Activated CD4-positive, alpha-beta T cell treated with anti-CD3 and anti-CD28 coated beads for 48 hours (primary cell): ENCODE data around the gene SMAD6.

Experiments used
- DNase-seq: peaks from one replicate; pipeline ENCODE4 v3.0.0-alpha.2; 2020

SMAD6 gene

DNA sequence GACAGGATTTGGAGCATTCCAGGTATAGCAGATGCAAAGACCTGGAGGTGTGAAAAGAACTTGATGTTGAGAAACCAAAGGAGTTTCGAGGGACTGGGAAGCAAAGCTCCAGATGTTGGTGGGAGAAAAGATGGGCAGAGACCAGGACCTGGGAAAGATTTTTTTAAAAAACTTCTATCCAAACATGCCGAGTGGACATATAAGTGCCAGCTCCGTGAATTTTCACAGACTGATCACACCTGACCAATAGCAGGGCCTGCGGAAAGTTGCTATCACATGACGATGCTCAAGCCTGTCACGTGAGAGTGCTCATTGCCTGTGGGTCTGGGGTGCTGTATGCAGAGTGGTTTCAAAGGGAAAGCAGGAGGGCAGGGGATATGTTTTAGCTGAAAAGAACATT, 19.9 kb downstream of the SMAD6 start:
- DNase-seq, result no peak

DNA sequence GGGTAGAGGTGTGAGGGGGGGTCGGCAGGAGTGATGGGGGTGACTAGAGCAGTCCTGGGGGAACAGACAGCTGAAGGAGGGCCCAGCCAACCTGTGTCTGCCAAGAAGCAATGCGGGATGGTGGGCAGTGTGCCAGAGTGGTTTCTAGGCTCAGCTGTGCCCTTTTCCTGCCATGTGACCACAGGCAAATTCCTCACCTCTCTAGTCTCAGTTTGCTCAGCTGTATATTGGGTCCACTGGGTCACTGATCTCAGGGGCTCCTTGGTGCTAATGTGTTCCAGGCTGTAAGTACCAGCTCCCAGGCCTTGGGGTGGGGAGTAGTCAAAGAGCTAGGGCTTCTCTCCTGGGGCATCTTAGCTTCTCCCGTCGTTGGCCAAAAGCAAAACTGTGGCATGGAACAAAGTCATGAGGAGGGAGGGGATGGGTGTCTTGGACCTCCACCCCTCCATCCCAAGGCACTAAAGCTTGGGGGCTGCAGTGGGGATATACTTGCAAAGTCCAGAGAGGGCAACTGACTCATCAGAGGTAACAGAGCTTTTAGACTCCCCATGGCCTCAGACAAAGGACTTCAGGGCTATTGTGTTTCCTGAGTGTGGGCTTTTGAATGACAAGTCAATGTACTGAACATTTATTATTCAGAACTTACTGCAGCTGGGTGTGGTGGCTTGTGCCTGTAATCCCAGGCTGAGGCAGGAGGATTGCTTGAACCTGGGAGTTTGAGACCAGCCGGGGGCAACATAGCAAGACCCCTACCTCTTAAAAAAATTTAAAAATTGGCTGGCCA, 20.9 kb downstream of the SMAD6 start:
- DNase-seq, result no peak

DNA sequence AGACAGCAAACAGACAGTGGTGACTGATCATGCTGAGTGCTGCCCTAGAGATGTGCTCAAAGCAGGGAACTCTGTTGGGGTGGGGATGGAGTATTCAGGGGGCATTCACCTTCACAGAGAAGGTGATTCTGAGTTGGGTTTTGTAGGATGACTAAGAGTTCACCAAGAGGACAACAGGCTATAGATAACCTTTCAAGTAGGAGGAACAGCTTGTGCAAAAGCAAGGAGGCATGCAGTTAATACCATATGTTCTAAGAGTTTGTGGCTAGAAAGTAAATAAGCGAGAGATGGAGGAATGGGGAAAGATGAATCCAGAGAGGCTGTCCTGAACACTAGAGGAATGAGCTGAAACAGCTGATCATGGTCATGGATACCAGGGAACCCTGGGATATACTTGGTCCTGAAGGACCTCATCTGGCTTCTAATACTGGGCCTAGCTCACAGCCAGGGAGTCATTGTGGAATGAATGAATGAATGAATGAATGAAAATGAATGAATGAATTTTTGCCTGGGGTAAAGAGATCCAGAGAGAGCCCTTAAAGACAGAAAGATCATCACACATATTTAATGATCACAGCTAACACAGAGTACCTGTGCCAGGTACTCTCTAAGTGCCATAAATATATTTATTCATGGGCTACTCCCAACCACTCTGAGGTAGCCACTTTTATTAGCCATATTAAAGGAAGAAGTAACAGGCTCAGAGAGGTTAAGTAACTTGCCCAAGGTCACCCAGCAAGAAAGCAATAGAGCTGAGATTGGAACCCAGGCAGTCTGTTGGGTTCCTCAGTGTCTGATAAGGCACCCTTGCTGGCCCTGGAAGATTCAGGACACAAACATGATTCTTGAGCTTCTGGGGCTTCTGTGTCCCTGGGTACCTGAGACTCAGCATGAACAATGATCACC, 22.0 kb downstream of the SMAD6 start:
- no peak for DNase-seq

DNA sequence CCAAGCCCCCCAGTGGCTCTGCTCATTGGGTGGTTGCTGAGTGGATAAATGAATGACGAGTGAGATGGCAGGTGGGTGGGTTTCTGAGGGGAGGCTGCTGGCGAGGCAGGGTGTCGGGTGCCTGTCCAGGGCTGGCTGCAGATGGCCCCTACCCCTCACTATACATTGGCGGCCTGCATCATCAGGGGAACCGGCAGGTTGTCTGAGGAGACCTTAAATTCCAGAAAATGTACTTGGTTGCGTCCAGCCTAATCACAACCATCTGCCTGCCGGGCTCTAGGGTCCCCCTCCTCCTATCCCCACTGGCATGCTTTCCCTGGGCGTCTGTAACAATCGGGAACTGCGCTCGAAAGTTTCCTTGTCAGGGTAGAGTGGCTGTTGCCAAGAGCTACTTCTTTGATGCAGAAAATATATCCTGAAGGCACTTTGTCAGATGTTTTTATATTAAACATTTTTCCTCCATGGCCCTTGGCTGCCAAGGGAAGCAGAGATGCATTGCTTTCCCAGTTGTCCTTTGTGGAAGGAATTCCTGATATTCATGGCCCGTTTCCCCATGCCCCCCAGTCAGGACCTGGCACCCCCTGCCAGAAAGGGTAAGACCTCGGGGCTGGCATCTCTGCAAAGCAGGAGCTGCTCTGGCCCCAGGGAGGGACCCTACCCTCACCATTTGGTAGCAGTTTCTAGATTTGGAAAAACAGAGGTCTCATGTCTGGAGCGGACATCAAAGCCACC, 22.9 kb downstream of the SMAD6 start:
- no peak for DNase-seq

DNA sequence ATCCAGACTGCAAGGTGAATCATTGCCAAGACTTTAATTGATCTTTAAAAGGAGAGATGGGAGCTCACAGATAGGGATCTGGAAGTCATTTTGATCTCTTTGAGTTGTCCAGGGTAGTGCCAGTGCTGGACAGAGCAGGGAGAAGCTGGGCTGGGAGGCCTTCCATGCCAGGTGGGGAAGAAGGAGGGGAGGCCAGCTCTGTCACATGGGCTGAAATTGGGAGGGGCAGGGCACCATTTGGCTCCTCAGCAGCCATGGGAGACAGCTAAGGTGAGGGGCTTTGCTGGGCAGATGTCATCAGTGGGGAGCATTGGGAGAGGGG, 23.4 kb downstream of the SMAD6 start:
- DNase-seq, result no peak

DNA sequence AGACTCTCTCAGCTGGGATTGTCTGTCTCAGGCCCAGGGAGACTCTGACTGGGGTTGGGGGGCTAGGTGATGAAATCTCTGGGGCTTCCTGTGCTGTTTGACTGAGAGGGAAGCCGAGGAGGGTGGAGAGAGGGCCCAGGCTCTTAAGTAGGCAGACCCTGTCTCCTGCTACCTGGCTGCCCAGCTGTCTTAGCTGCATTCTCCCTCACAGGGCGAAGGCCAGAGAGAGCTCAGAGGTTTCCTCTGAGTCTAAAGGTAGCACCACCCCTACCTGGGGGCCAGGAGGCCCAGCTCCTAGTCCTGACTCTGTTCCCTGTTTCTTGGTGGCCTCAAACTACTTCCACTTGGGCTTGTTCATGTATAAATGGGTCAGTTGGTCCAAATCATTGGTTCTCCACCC, 24.4 kb downstream of the SMAD6 start:
- DNase-seq, result no peak

DNA sequence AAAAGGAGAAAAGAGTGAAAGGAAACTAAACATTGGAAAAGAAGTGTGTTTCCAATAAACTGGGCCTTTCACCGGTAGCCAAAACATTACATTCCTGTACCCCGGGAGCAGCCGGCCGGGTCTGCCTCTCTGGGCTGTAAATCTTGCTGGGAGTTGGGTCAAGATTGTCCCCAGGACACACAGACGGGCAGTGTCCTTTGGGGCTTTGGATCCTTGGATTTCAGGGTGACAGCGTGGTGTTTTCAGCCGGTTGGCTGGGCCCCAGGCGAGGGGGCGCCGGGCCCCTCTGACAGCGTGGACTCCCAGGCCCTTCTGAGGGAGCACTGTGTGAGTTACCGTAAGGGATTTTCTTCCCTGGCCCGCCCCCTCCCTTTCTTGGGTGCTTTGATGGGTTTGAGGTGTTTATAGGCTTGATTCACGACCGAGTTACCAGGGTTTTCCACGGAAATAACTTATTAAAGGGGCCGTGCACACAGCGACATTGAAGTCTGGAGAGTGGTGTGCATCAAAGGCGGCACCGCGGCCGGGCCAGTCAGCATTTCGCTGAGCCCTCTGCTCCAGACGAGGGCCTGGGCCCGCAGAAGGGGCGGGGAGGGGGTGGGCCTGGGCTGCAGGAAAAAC, 27.4 kb downstream of the SMAD6 start:
- no peak for DNase-seq

DNA sequence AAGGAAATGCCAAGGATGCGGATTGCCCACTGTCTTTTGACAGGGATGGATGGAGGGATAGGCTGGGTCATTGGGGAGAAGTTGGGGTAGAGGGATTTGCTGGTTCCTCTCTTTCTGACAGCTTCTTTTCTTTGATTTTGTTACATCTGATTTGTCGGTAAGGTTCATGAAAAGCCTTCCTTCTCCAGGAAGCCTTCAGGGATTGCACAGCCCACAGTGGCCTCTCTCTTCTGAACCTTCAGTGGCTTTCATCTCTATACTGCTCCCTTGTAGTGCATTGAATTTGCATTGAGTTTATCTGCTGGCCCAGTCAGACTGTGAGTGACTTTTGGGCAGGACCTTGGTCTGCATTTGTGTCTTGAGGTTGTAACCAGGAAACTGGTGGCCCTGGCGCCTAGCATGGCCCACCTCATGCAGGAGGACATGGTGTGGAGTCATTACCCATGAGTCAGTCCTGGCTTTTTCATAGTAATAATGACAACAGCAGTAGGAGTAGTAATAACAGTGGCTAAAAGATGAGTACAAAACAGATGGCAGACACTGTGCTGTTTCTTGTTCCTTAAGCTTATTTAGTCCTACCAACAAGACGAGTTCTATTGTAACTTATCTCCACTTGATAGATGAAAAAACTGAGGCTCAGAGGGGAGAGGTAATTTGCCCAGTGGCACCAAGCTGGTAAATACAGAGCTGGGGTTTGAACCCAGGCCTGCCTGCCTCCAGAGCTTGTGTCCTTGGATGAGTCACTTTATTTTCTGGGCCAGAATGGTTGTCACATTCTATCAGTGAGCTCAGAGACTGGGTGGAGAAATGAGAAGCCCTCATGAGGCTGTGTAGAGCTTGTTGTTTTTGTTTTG, 28.4 kb downstream of the SMAD6 start:
- DNase-seq, result peak; percentile 30

DNA sequence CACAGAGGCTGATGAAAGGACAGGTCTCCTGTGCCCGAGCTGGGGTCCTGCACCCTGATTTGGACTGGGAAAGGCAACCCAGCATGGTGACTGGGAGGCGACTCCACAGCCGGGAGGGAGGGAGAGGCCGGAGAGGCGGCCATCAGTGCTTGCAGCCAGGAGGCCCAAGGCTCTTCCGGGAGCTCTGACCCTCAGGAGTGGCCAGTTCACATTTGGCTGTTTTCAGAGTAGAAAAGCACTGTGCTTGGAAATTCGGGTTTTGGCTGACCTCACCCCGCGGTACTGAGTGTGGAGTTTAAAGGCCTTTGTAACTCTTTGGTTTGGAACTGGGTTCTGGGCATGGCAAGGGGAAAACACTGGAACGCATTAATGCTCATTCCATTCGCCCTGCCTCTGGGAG, 31.9 kb downstream of the SMAD6 start:
- DNase-seq, result no peak

DNA sequence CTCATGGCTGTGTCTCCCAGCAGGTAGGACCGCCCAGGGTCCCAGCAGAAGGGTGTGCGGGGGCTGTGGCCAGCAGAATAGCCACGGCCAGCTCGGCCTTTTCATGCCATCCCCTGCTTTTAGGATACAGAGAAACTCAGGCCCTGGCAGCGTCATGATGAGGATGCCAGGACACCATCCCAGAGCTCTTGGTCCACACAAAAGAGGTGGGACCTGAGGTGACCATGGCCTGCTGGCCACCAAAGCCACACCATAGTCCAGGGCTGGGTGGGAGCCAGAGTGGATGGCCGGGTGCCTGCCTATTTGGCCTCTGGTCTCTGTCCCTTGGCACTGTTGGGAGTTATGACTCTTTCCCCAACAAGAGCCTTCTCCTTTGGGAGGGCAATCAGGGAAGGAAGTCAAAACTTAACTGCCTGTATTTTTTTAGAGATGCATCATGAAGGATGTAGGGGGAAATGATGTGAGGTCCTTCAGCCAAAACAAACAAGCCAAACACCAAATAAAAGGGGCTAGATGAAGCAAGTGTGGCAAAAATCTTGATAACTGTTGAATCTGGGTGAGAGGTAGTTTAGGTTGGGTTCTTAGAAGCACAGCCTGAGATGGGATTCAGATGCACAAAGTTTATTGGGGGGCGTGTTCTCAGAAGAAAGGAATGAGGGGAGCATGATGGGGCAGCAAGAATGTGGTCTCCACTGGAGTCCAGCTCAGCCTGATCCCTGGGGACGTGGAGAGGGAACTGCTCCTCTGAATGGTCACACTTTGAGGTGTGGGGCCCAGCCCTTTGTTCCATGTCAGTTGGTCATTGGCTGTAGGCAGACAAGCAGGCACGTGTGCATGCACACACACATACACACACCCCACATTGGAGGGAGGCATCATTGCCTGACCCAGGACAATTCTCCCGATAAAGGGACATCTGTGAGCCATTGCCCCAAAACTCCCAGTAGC, 33.2 kb downstream of the SMAD6 start:
- DNase-seq, result no peak

DNA sequence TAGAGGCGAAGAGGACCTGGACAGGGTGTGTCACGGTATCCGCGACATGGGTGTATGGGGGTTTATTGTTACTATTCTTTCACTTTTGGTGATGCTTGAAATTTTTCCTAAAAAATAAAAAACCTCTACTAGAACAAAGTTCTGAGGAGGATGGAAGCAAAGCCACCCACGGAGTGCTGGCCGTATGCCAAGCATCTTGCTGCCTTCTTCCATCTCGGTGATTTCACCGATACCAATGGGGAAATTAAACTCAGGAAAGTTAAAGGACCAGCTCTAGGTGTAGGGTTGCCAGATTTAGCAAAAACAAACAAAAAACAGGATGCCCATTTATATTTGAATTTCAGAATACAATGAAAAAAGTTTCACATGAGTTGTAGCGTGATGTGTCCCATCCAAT, 33.9 kb downstream of the SMAD6 start:
- no peak for DNase-seq

DNA sequence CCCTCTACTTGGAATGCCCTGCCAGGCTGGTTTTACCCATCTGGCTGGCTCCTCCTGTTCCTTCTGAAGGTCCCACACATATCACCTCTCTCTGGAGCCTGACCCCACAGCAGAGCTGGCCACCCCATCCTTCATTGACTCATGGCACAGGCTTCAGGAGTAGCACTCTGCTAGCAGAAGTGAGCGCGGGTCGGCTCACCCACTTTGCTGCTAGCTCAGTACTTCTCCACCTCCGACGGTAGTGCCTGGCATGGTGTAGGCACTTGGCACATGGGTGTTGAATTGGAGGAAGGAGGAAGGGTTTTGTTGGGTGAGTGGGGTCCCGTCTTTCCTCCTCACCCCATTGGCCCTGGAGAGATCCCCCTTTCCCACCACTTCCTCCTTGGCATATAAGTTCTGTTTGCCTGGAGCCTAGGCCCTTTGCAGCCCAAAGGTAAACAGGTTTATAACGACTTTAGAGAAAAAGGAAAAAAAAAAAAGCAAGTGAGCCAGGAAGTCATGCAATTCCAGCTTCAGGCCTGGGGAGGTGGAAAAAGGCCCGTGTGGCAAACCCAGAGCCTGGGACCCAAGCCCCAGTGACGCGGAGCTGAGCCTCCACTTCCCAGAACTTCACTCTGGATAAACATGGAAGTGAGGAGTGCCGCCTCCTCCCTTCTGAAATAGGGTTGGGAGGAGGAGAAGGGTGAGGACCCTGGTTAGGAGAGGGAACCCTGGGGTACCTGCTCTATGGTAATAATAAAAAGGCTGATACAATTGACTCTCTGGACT, 35.4 kb downstream of the SMAD6 start:
- no peak for DNase-seq

DNA sequence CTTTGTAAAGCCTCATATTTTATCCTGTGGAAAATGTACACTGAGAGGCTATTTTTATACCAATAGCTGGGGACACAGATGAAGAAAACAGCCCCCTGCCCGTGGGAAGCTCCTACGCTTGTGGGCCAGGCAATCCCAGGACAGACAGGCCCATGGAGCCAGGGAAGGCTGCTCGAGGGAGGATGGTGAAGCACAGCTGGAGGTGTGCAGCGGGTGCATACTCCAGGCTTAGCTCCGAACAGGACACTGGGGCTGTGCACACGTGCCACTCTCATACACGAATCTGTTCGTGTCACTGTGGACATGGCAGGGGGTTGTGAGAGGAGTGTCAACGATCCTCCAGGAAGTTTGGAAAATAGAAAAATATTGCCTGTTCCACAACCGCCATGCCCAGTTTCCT, 36.1 kb downstream of the SMAD6 start:
- no peak for DNase-seq

DNA sequence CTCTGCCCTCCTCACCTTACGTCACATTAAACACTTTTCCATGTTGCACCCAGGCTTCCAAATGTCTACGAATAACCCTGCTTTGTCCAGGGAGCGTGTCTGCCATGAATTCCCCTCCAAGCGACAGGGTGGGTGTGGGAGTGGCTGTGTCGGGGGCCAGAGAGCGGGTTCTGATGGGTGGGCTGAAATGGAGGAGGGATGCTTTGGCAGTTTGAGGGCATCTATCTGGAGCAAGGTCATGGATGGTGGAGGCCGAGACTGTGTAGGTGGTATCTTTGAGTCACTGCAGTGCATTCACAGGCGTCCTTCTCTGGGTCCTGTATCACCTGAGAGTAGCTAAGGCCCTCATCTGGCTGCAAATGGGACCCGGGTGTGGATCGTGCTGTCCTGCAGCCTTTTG, 36.6 kb downstream of the SMAD6 start:
- DNase-seq, result no peak

DNA sequence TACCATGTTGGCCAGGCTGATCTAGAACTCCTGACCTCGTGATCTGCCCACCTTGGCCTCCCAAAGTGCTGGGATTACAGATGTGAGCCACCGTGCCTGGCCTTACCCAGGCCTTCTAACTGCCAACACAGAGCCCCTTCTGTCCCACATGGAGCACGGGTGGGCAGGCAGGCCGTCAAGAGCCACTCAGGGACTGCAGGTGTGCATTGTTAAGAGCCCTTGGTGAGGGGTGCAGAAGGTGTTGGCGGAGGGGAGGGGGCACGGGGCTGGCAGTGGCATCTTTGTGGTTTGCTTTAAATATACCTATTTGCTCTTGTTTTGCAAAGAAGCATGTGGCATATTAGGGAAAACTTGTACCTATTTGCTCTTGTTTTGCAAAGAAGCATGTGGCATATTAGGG, 37.3 kb downstream of the SMAD6 start:
- no peak for DNase-seq

DNA sequence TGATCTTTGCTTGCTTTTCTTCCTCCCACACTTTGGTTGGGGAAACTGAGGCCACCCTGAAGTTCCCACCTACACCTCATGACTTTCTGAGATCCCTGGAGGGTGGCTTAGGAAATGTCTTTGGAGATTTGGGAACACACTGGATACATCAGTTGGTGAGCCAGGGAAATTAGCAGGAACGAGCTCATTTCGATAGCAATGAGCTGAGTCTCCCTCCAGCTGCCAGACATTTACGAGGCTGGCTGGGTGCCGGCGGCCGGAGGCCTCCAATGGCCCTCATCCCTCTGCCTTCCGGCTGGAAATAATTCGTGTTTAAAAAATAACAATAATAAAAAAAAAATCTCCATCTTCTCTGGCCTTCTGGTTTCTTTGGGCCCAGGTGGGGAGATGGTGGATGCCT, 38.8 kb downstream of the SMAD6 start:
- no peak for DNase-seq

DNA sequence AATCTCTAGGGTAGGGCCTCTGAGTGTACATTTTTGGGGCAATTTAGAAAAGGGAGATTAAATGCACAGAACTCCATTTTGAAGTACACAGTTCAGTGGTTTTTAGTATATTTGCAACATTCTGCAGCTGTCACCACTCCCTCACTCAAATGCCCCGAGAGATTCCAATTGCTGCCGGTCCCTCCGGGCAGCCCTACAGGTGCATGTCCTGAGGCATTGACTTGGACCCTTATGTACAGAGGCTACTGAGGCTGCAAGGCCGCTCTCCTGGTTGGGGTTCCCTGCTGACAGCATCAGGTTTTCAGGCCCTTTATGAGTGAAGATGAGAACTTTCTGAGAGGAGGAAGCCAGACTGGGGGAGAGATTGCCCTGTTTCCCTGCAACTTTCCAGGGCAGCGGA, 39.6 kb downstream of the SMAD6 start:
- DNase-seq, result no peak

DNA sequence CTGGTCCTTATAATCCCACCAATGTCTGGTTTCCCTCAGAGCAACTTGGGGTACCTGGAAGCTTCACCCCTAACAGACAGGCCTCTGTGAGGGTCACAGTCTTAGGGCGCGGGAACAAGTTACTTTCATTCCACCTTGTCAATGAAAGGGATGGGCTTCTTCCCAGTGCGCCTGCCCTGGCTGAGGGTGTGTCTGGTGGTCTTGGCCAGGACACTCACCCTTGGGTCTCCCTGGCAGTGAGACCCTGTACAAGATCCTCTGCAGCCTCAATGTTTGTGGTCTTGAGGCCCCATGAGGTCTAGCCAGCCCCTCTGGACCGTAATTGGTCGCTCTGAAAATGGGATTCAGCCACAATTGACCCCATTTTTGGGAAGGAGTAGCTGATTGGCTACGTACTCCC, 40.2 kb downstream of the SMAD6 start:
- no peak for DNase-seq

DNA sequence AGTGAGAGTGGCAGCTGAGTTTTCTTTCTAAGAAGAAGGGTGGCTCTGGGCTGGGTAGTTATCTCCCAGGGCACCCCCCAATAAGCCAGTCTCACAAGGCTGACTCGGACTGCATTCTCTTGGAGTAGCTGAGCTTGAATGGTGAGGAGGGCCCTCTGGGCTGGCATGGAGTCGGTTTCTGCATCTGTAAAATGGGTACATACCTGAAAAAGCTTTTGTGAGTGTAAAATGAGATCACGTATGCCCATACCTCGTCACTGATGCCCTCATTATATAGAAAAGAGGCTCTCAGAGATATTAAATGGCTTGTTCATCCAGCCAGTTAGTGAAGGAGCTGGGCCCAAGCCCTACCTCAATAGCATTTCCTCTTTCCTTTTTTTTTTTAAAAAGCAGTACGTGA, 41.2 kb downstream of the SMAD6 start:
- DNase-seq, result no peak
